SK-N-SH treated with all-trans-retinoic acid at 6 μM for 48 hours (cell line): ENCODE measurements around the gene ADORA3.

ENCODE experiments used
- BACH2 ChIP-seq: fragments of 250-450 bp; sonication (Bioruptor Pico); IDR thresholded peaks from 2 replicates; pipeline ENCODE4 v1.9.0; 2021; ENCODE audit warnings: mild to moderate bottlenecking, borderline replicate concordance
- CREB5 ChIP-seq: fragments of 250-450 bp; sonication (Bioruptor Pico); IDR thresholded peaks from 2 replicates; pipeline ENCODE4 v1.5.1; 2020; ENCODE audit warnings: low read depth, mild to moderate bottlenecking, moderate library complexity
- TSHZ2 ChIP-seq: fragments of 250-450 bp; sonication (Bioruptor Pico); IDR thresholded peaks from 2 replicates; pipeline ENCODE4 v1.5.0; 2020; ENCODE audit warnings: mild to moderate bottlenecking, moderate library complexity
- ZFP30 ChIP-seq: fragments of 450-650 bp; formaldehyde crosslinking; IDR thresholded peaks from 2 replicates; pipeline ENCODE4 v1.5.0; 2022; ENCODE audit warnings: mild to moderate bottlenecking, moderate library complexity
- ZNF70 ChIP-seq: fragments of 450-650 bp; formaldehyde crosslinking; IDR thresholded peaks from 2 replicates; pipeline ENCODE4 v1.5.0; 2020; ENCODE audit warnings: mild to moderate bottlenecking, moderate library complexity
- ZNF8 ChIP-seq: fragments of 450-650 bp; formaldehyde crosslinking; IDR thresholded peaks from 2 replicates; pipeline ENCODE4 v1.5.0; 2020; ENCODE audit warnings: mild to moderate bottlenecking, moderate library complexity

- TF ChIP-seq ZNF70 (CRISPR knock-in tag) (no peak), BACH2 (CRISPR knock-in tag) (no peak), ZNF8 (CRISPR knock-in tag) (no peak), CREB5 (CRISPR knock-in tag) (no peak), ZFP30 (CRISPR knock-in tag) (no peak), TSHZ2 (CRISPR knock-in tag) (no peak)
These were observed 22.8 kb downstream of the ADORA3 start for GRCh38 chr1:111480674-111481073.
